GM18511 (cell line): ENCODE results near the gene ANKLE2.

Experiments
- ATAC-seq: cut with Tn5 transposase; IDR thresholded peaks from one replicate; pipeline ENCODE4 v1.9.1; 2021; ENCODE audit warnings: mild to moderate bottlenecking, moderate library complexity; ENCODE audit not compliant: unreplicated experiment

The ANKLE2 gene

DNA sequence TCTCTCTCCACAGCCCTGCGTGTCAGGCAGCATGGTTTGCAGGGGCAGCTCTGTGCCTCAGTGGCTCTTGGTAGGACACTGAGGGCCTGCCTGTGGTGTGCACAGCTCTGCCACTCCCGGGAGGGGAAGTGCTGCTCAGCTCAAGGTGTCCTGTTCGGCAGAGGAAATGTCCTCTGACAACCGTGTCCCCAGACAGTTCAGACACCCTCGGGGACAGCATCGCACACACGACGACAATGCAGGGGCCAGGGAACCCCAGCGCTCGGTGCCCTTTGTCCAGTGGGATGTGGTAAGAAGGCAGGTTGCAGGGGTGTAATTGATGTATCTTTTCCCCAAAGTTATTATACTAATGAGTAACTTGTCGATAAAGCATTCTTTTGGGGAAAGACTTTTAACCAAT lies 14.2 kb downstream of the ANKLE2 start:
- ATAC-seq: no peak

DNA sequence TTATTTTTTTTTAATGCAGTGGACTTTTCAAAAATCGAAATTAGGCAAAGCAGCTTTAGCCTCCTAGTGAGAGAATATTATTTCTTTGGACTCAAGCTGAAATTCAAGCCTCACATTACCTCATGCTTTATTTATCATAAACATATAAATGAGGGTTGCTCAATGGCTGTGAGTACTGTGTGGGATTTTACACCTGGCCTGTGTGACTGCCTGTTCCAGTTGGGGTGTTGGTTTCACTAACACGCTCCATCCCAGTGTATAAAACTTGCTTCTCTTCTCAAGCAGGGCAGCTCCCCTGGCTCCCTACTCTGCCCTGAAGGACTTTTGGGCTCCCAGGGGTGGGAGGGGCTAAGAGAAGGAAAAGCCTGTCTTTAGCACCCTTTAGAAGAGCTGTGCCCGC lies 15.0 kb downstream of the ANKLE2 start:
- no peak for ATAC-seq

DNA sequence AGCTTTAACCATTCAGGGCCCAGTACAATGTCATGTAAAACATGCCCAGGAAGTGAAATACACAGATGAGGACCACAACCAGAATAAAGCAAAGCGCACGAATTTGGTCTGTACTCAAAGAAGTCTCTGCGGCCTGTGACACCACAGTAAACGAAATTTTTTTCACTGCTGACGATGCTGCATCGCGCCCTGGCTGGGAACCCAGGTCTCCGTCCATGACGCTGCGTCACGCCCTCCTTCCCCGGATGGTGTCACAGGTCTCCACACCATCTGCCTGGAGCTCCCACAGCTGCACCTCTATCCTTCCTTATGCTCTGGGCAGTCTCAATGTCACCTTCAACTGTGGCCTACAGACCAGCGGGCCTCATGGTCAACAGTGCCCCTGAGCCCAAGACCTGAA lies 17.8 kb downstream of the ANKLE2 start:
- ATAC-seq: no peak

DNA sequence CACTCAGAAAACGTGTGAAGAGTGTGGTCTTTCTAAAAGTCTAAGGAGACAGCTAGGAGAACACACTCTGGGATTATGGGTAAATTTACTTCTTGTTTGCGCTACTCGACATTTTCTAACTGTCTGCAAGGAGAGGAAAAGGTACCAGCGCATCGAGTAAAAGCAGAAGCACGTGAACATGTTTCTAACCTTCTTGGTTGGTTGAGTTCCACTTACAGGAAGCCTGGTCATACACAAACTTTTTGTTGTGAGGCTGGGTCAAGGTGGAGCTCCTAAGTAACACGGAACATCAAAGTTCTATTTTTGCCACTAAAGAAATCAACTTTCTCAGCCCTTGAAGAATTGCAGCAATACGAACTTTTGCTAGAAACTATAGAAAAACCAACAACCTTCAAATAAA lies 20.0 kb downstream of the ANKLE2 start:
- ATAC-seq: no peak

DNA sequence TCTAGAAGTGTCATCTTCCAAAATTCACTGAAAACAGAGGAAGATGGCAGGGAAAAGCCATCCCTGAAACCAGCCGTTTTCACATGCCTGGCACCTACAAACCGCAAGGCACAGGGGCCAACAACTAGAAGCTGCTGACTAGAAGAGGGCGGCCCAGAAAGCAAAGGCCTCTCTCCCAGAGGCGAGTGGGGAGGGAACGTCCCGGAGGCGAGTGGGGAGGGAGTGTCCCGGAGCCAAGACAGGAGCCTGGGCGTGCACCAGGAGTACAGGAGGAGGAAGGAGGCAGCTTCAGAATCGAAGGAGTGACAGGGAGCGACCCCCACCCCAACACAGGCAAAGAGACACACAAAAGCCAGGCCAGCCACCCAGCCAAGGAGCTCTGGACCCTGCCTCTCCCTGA lies 21.0 kb downstream of the ANKLE2 start:
- no peak for ATAC-seq

DNA sequence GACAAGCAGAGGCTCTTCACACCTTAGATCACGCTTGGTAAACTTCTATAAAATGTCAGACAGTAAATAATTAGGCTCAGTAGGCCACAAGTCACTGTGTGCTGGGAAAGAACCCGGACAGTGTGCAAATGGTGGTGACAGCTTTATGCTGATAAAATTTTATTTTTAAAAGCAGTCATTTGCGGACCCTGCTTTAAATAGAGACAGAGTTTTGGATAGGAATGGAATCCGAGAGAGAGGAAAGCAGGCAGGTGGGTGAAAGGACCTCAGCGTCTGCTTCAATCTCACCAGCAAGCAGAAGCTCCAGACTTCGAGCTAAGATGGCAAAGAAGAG lies 21.4 kb downstream of the ANKLE2 start:
- ATAC-seq: no peak

DNA sequence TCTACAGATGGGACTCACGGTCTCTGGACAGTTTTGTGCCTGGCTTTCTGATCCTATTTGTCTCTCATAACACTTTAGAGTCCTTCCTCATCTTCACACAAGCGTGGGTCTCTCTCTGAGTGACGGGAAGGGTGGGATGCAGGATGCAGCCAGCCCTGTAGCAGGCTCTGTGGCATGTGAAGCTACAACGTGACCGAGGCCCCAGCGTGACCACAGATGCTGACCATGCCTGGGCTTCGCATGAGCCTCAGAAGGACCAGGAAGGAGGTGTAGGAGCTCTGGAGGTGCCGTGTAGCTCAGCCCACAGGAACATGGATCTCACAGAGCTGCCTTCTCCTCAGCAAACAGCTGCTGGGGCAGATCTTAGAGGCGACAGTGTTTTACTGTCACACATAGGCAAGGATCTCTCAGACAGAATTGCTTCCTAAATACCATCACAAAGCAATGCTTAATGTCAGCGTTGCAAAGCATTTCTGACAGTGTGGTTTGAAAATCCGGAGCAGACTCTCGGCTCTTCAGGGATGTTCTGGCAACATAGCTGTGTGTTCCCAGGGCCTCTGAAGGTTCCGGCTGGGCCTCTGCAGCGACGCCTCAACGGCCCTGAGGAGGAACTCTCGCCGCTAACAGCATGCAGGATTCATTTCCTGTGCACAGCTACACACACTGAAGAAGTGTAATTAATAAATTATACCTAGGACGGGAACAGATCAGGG lies 21.9 kb downstream of the ANKLE2 start:
- no peak for ATAC-seq

DNA sequence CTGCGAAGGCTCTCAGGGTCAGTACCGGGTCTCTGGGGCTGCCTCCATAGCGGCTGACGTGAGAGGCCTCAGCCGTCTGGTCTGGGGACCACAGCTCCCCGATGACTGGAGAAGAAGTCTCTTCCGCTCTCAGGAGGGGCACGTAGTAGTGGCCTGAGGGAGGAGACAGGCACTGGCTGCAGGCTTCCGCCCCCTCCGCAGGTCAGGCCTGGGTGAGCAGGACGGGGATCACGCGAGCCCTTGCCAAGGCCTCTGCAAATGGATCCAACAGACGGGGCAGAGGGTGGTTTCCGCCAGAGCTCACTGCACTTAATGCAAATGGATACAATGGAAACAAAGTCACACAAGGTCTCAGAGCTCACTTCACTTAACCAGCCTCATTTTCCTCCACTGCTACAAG lies 24.7 kb downstream of the ANKLE2 start:
- ATAC-seq: no peak

DNA sequence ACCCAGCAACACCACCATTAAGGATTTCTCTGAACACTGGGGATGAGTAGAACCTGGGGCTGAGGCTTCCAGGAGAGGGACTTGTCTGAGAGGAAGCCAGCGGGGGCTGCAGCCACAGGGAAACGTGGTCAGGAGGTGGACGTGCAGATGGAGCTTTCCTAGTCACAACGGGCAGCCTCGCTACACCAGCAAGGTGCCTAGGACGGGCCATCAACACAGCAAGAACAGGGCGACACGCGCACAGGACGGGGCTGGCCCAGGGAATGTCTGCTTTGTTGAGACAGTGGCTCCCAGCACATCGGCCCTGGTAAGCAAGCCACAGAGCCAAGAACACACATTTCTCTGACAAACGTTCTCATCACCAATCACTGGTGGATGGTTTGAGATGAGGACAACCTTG lies 25.3 kb downstream of the ANKLE2 start:
- no peak for ATAC-seq

DNA sequence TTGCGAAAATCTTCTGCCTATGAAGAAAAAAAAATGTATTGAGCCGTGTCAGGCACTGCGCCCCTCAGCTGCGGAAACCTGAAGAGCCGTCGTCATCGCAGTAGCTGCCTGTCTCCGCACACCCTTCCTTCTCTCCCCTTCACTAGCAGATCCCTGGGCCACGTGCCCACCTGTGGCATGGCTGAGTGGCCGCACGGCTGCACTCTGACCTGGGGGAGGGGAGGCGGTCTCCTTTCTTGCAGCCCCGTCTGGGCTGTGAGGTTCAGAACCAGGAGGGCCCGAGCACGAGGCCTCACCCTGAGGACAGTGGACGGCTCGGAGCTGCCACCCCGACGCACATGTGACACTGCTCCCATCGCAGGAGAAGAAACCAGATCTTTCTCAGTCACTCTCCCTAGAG lies 26.1 kb downstream of the ANKLE2 start:
- ATAC-seq: no peak

DNA sequence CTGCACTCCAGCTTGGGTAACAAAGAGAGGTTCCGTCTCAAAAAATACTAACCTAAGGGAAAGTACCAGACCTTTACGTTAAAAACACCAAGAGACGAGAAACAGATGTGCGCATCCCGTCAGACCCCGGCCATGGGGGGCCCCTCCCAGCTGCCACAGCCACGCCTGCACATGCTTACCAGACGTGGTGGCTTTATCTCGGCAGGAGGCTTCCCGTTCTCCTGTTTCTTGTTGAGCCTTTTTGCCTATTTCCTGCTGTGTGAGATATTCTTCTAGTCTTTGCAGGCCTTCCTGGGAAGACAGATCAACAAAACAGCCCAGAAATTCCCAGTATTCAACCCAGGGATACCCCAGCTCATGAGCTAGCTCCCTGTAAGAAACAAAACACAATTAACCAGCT lies 27.4 kb downstream of the ANKLE2 start:
- ATAC-seq: no peak

DNA sequence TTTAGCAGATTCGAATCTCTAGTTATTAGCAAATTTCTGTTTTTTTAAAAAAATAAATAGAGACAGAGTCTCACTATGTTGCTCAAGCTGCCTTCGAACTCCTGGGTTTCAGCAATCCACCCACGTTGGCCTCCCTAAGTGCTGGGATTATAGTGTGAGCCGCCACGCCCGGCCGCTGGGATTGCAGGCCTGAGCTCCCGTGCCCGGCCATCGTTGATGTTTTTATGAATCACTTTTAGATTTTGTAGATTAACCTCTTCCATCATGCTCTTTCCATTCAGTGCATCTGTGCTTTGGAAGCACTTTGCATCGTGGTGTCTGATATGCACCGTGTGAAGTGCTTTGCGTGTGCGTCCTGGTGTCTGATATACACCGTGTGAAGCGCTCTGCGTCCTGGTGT lies 30.1 kb downstream of the ANKLE2 start:
- no peak for ATAC-seq

DNA sequence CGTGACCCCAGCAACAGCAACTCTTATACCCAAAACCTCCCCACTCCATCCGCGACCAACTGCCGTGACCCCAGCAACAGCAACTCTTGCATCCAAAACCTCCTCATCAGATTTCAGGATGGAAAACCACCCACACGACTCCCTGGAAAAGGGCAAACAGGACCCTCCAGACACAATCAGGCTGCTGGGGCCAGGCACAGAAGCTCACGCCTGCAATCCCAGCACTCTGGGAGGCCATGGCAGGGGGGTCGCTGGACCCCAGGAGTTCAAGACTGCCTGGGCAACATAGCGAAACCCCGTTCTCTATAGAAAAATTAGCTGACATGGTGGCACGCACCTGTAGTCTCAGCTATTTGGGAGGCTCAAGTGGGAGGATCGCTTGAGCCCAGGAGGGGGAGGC lies 31.3 kb downstream of the ANKLE2 start:
- ATAC-seq: no peak

DNA sequence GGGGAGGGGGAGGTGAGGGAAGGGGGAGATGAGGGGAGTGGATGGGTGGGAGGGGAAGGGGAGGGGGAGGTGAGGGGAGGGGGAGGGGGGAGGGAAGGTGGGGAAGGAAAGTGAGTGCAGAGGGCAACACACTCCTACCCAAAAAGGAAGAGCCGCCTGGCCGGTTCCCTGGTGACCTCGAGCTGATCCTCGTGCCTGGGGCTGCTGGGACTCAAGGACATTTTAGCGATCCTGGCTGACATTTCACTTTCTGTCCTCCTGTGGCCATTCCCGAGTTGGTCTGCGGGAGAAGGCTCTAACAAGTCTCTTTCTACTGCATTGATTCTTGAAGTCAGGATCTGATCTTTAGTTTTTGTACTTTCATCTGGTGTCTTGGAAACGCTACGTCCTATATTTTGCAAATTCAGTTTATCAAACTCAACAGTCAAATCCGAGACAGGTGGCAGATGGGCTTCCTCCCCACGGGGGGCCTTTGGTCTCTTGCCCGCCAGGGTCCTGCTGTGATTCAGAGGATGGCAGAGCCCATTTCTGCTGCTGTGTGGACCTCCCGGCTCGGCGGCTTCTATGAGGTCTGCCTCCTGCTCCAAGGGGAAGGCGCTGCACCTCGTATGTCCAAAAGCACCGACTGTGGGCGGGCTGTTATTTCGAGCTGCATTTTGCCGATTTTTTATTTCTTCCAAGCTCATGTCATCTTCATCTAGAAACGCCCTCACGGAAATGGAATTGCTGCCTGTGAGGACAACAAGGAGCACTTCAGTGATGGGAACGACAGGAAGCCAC lies 31.9 kb downstream of the ANKLE2 start:
- ATAC-seq: no peak

DNA sequence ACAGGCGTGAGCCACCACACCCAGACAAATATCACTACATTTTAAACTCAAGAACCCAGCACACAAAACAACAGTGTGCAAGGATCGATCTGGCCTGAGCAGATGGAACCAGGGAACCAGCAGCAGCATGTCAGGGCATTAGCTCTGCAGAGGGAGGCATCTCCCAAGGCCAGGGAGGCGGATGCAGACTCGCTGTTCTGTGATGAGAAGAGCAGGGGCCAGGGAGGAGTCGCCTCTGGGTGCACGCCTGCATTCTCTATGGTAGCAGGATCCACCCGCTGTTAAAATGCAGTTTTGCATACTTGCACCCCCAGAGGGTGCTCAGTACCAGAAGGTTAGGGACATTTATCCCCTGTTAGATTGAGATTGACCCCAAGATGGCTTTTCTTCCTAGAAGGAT lies 33.1 kb downstream of the ANKLE2 start:
- ATAC-seq: no peak

DNA sequence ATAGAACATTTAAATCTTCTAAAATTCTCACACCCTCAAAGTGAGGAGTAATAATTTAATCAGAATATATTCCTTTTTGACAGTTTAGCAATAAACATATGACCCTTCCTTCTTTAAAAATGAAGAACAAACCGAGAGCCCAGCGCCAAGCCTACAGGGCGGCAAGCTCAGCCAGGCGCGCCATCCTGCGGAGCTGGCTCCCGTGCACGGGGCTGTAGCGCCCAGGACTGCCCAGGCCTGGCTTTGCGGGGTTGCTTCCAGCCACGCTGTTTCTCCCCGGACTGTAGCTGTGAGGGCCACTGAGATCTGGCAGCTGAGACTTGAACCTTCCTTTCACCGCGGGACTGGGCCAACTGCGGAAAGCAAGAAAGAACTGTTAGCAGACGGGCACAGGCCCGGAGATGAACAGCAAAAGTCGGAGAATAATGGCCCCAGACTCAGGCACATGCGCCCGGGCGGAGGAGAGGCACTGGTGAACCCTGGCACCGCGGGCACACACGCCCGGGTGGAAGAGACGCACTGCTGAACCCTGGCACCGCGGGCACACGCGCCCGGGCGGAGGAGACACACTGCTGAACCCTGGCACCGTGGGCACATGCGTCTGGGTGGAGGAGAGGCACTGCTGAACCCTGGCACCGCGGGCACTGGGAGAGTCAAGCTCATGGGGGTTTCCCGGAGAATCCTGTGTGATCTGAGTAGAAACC lies 34.4 kb downstream of the ANKLE2 start:
- ATAC-seq: no peak

DNA sequence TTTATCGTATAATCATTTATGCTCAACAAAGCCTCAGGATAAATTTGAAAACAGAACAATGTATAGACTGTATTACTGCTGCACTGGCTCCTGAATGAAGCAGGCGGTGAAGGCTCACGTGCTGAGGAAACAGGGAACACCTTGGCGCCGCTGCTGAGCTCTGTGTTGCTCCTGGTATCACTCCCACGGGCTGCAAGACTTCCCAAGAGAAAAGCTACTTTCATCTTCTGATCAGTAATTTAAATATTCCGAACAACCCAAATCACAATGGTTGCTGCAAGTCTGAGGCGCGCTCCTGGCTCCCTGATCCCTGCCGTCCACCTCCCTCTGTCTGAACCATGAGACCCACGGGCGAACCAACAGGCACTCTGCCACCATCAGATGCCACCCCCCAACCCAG lies 35.2 kb downstream of the ANKLE2 start:
- ATAC-seq: no peak

DNA sequence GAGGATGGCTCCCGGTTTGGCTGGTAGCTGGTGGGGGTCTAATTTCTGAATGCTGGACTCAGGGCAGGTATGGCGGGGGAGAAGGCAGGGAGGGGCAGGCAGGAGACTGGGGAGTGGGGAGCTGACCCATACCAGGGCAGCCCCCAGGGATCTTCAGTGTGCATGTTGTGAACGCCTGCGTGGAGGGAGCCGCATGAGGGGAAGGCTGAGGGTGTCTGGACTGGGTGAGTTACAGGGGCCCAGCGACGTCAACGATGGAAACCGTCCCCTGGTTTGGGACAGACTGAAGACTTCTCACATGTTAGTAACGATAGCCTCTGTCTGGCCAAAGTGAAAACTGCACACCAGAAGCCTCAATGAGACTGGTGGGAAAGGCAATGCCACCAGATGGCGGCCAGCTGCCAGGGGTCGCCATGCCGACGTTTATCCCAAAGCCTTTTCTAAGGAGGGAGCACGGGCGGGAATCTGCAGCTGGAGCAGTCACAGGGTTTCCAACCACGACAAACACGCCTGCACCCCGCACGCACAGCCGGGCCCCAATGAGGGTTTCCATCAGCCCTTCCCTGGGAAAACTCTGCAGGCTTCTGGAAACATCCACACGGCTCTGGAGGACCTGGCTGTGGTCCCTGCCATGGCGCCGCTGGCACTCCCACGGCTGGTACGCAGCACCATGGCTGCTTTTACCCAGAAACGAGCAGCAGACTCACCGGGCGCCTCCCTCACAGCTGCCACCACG lies 37.0 kb downstream of the ANKLE2 start:
- ATAC-seq: no peak

DNA sequence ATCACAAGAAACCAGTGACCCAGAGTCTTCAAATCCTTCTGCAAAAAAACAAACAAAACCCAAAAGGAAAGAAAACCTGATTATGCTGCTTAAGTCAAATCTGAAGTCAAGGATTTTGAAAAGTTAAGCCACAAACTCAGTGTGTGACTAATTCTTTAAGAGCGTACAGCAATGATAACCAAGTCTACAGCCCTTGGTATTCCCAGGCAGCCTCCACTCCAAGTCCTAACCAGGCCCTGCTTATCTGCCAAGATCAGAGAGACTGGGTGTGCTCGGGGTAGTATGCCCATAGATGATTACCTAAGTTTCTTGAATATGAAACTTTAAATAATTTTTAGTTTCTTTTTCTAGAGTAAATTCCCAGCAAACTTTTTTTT lies 37.9 kb downstream of the ANKLE2 start:
- ATAC-seq: no peak

DNA sequence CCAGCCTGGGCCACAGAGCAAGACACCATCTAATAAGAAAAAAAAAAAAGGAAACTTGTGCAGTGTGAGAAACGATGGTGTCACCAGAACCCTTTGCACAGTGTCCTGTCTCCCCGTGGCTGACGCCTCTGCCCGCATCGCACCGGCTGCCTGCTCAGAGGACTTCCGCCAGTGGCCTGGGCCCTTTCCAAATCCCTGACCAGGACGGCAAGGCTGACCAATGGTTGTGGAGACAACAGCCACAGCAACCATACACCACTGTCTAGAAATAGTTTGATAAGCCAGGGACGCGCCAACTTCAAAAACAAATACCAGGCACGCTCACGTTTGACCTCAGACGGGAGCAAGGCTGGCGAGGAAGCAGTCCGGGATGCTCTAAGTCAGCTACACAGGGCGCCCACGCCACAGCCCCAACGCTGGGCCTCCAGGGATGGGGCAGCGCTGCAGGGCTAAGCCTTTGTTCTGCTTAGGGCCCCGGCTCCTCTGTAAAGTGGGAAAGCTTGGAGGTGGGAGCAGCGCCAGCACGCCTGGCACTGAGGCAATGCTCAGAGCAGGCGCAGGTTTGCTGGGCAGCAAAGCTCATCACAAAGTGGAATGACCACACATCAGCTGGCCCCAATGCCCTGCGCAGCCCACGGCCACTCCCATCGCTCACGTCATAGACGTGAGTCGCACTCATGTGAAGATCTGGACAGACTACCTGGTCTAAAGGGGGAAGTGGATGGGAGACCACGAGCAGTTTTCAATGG lies 38.4 kb downstream of the ANKLE2 start:
- no peak for ATAC-seq
